ENCODE measurements around the gene IL5. TPM values are rescaled to one million over a fixed set of nuclear protein-coding genes. Genes with fewer than 3 reads are reported as not detected.
"Not testable (repeated sequence)": the region's sequence is repeated elsewhere in the genome, so short reads cannot be mapped to it uniquely, and the experiment has no call there.

The IL5 gene
- total and polyA plus RNA-seq, 2 donors: not detected

GRCh38 chr5:132556153-132556762 is 12.9 kb upstream of the IL5 start:
- H3K36me3 ChIP-seq (ENCODE audit: insufficient read depth): no peaks in the 10 kb centered on the region
- H3K4me1 ChIP-seq (ENCODE audit: insufficient read depth): no peaks in the 10 kb centered on the region
- DNase-seq (ENCODE audit: extremely low spot score): no peak
- peak overlapping the region; percentile 68 for H3K4me3 ChIP-seq (ENCODE audit: low read depth, low read length)
- peak overlapping the region; percentile 89 for H3K27ac ChIP-seq (ENCODE audit: low read depth)
- 44% methylated on average over 15 of the region's 15 CpGs for WGBS

DNA sequence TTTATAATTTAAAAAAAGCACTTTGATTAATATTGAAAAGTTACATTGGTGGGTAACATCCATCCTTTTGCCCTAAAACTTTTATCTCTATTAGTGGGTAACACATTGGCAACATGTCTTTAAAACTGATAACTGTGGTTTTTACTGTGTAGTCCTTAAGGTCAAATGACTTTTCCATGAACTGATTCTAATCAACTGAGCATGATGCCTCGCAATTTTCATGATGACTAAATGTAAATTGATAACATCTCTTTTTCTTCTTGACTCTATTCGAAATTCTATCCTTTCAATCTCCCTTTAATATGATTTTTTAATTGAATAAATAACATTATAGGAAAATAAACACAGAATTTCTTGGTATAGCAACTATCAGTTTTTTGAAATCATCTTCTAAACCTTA is 6.3 kb upstream of the IL5 start:
- no peak for DNase-seq (ENCODE audit: extremely low spot score)
- Histone ChIP-seq H3K4me3 (ENCODE audit: low read depth, low read length) (no peak overlapping the region), H3K27ac (ENCODE audit: low read depth) (no peak overlapping the region), H3K36me3 (ENCODE audit: insufficient read depth) (no peaks in the 10 kb centered on the region), H3K4me1 (ENCODE audit: insufficient read depth) (no peaks in the 10 kb centered on the region)
- 73% methylated on average over 2 of the region's 2 CpGs for WGBS

GRCh38 chr5:132548834-132549233 is 5.5 kb upstream of the IL5 start:
- not testable (repeated sequence) for DNase-seq (ENCODE audit: extremely low spot score); H3K4me3 ChIP-seq (ENCODE audit: low read depth, low read length); H3K27ac ChIP-seq (ENCODE audit: low read depth); H3K36me3 ChIP-seq (ENCODE audit: insufficient read depth); H3K4me1 ChIP-seq (ENCODE audit: insufficient read depth)
- 93% methylated on average over 7 of the region's 7 CpGs for WGBS

DNA sequence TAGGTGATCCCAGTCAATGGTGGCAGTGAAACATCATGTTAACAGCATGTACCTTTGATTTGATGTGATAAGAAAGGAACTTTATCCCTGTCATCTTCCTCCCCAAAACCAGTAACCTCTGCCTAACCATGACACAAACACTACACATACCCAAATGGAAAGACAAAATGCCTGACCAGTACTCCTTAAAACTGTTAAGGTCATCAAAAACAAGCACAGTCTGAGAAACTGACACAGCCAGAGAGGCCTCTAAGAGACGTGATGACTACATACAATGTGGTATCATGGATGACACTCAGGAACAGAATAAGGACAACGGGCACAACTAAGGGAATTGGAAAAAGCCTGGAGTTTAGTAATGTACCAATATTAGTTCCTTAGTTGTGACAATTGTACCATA is 3.9 kb upstream of the IL5 start:
- H3K27ac ChIP-seq (ENCODE audit: low read depth): no peak overlapping the region
- H3K4me3 ChIP-seq (ENCODE audit: low read depth, low read length): no peak overlapping the region
- no peaks in the 10 kb centered on the region for H3K4me1 ChIP-seq (ENCODE audit: insufficient read depth)
- WGBS: 85% methylated on average over 2 of the region's 2 CpGs
- no peaks in the 10 kb centered on the region for H3K36me3 ChIP-seq (ENCODE audit: insufficient read depth)
- no peak for DNase-seq (ENCODE audit: extremely low spot score)

DNA sequence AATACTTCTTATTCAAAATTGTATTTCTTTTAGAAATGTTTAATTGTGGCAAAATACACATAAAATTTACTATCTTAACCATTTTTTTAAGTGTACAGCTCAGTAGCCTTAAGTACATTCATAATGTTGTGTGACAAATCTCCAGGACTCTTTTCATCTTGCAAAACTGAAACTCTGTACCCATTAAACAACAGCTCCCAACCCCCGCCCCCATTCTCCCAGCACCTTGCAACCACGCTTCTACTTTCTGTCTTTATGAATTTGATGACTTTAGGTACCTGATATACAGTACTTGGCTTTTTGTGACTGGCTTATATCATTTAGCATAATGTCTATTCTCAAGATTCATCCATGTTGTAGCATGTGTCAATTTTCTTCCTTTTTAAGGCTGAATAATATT is 2.8 kb upstream of the IL5 start:
- no peak for DNase-seq (ENCODE audit: extremely low spot score)
- Histone ChIP-seq H3K4me1 (ENCODE audit: insufficient read depth) (no peaks in the 10 kb centered on the region), H3K27ac (ENCODE audit: low read depth) (no peak overlapping the region), H3K4me3 (ENCODE audit: low read depth, low read length) (no peak overlapping the region), H3K36me3 (ENCODE audit: insufficient read depth) (no peaks in the 10 kb centered on the region)
- 91% methylated on average over 2 of the region's 2 CpGs for WGBS

DNA sequence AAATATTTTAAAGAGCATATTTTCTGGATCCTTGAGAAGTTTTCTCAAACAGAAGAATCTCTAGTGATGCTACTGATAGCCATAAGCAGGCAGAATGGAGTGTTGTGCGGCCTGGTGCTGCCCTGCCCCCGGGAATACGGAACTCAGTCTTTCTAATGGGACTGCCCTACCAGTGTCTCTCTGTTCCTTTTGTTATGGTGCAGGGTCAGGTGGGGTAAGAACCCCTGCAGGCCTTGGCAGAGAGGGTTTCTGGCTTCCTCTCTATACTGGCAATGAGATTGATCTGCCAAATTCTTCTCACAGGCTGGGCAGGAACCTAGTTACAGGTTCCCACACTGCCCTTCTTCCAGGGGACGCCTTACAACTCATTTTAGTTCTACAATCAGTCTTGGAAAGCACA is 2.6 kb downstream of the IL5 start:
- Histone ChIP-seq H3K27ac (ENCODE audit: low read depth) (no peak overlapping the region), H3K4me1 (ENCODE audit: insufficient read depth) (no peaks in the 10 kb centered on the region), H3K4me3 (ENCODE audit: low read depth, low read length) (no peak overlapping the region), H3K36me3 (ENCODE audit: insufficient read depth) (no peaks in the 10 kb centered on the region)
- WGBS: 92% methylated on average over 4 of the region's 4 CpGs
- DNase-seq (ENCODE audit: extremely low spot score): no peak

- Histone ChIP-seq H3K36me3 (ENCODE audit: insufficient read depth) (no peaks in the 10 kb centered on the region), H3K27ac (ENCODE audit: low read depth) (no peak overlapping the region), H3K4me3 (ENCODE audit: low read depth, low read length) (no peak overlapping the region), H3K4me1 (ENCODE audit: insufficient read depth) (no peaks in the 10 kb centered on the region)
- DNase-seq (ENCODE audit: extremely low spot score): no peak
- whole genome bisulfite sequencing: 76% methylated on average over 5 of the region's 5 CpGs
Measured at GRCh38 chr5:132540149-132540548, 3.2 kb downstream of the IL5 start.

GRCh38 chr5:132539716-132540115 is 3.6 kb downstream of the IL5 start:
- WGBS: 79% methylated on average over 4 of the region's 4 CpGs
- Histone ChIP-seq H3K4me1 (ENCODE audit: insufficient read depth) (no peaks in the 10 kb centered on the region), H3K4me3 (ENCODE audit: low read depth, low read length) (no peak overlapping the region), H3K27ac (ENCODE audit: low read depth) (no peak overlapping the region), H3K36me3 (ENCODE audit: insufficient read depth) (no peaks in the 10 kb centered on the region)
- DNase-seq (ENCODE audit: extremely low spot score): no peak

DNA sequence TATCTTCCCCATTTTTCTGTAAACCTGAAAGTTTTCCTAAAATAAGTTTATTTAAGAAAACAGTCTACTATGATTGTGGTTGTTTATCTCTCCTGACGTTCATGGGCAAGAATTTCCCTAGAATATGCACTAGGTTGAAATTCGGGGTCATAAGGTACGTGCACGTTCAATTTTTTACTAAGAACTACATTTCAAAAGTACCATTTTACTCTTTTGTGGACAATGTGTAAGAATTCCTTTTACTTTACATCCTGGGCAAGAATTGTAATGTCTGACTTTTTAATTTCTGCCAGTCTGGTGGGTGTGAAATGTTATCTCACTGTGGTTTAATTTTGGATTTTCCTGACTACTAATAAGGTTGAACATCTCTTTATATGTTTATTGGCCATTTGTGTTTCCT is 12.4 kb downstream of the IL5 start:
- H3K4me3 ChIP-seq (ENCODE audit: low read depth, low read length): no peak overlapping the region
- WGBS: 82% methylated on average over 4 of the region's 4 CpGs

GRCh38 chr5:132528866-132529634 is 14.3 kb downstream of the IL5 start:
- DNase-seq (ENCODE audit: extremely low spot score): no peak
- Histone ChIP-seq H3K27ac (ENCODE audit: low read depth) (no peak overlapping the region), H3K4me1 (ENCODE audit: insufficient read depth) (no peaks in the 10 kb centered on the region), H3K4me3 (ENCODE audit: low read depth, low read length) (no peak overlapping the region), H3K36me3 (ENCODE audit: insufficient read depth) (no peaks in the 10 kb centered on the region)
- 72% methylated on average over 6 of the region's 6 CpGs for WGBS

More for the DNA sequence above, 12.4 kb downstream of the IL5 start:
- Histone ChIP-seq H3K4me1 (ENCODE audit: insufficient read depth) (no peaks in the 10 kb centered on the region), H3K27ac (ENCODE audit: low read depth) (no peak overlapping the region), H3K36me3 (ENCODE audit: insufficient read depth) (no peaks in the 10 kb centered on the region)
- DNase-seq (ENCODE audit: extremely low spot score): no peak

DNA sequence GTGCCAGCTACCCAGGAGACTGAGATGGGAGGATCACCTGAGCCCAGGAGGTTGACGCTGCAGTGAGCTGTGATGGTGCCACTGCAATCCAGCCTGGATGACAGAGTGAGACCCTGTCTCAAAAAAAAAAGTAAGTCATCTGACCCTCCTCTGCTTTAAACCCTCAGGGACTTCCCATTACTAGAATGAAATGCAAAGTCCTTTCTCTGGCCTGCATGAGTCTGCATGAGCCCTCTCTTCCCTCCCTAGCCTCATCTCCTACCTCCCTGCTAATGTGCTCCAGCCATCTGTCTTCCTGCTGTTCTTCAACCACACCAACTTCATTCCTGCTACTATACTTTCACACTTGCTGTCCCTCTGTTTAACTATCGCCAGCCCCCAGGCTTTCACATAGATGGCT is 15.3 kb downstream of the IL5 start:
- Histone ChIP-seq H3K4me1 (ENCODE audit: insufficient read depth) (no peaks in the 10 kb centered on the region), H3K4me3 (ENCODE audit: low read depth, low read length) (no peak overlapping the region), H3K27ac (ENCODE audit: low read depth) (no peak overlapping the region), H3K36me3 (ENCODE audit: insufficient read depth) (no peaks in the 10 kb centered on the region)
- 93% methylated on average over 2 of the region's 2 CpGs for WGBS
- DNase-seq (ENCODE audit: extremely low spot score): no peak

GRCh38 chr5:132526974-132527564 is 16.3 kb downstream of the IL5 start:
- 75% methylated on average over 8 of the region's 8 CpGs for WGBS

DNA sequence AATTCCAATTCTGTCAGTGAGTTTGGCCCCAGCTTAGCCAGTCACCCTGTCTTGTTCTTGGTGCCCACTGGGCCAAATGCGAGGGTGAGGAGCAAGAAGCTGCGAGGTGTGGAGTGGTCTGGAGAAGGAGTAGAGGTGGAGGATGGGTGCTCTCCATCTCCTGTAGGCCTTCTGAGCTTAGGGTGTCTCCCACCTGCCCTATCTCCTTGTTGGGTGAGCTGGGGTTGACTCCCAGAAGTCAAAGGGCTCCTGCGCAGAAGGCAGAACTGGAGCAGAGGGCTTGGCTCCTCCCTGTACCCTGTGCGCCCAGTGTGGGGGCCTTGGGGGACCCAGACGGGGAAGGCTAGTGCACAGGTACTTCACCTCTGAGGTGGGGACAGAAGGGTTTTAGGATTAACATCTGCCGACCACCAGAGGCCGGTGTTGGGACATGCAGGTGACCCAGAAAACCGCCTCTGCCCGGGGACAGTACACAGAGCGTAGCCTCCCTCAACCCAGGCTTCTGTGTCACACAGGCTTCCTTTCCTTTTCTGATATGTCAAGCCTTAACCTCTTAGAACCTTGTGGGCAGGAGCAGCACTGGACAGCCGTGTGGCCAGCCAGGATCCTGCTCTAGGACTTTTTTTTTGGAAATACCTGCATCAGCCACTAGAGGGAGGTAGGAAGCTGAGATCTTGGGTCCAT is 16.9 kb downstream of the IL5 start:
- WGBS: 37% methylated on average over 11 of the region's 11 CpGs
- no peaks in the 10 kb centered on the region for H3K4me1 ChIP-seq (ENCODE audit: insufficient read depth)
- H3K36me3 ChIP-seq (ENCODE audit: insufficient read depth): no peaks in the 10 kb centered on the region
- DNase-seq (ENCODE audit: extremely low spot score): peak; percentile 52
- no peak overlapping the region for H3K27ac ChIP-seq (ENCODE audit: low read depth)
- no peak overlapping the region for H3K4me3 ChIP-seq (ENCODE audit: low read depth, low read length)

More at GRCh38 chr5:132526974-132527564, 16.3 kb downstream of the IL5 start:
- H3K27ac ChIP-seq (ENCODE audit: low read depth): no peak overlapping the region
- H3K4me3 ChIP-seq (ENCODE audit: low read depth, low read length): no peak overlapping the region
- H3K36me3 ChIP-seq (ENCODE audit: insufficient read depth): no peaks in the 10 kb centered on the region
- no peak for DNase-seq (ENCODE audit: extremely low spot score)
- no peaks in the 10 kb centered on the region for H3K4me1 ChIP-seq (ENCODE audit: insufficient read depth)

DNA sequence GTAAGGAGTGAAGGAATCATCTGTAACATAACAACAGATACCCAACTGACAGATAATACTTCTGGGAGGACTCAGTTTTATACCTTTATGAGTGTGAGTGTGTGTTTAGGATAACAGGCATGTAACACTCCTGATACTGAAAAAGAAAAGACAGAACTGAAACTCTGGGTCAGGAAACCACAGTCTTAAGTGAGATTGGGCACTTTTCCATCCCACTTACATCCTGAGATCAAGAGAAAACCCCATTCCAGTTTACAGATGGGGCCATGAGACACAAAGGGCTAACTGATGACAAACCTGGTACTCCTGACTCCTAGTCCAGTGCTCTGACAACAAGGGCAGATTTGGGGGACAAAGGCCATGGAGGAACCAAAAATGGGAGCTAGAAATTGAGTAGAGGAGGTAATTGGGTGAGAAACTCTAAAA is 18.0 kb downstream of the IL5 start:
- no peak for DNase-seq (ENCODE audit: extremely low spot score)
- H3K4me1 ChIP-seq (ENCODE audit: insufficient read depth): no peaks in the 10 kb centered on the region
- H3K4me3 ChIP-seq (ENCODE audit: low read depth, low read length): no peak overlapping the region
- H3K36me3 ChIP-seq (ENCODE audit: insufficient read depth): no peaks in the 10 kb centered on the region
- no peak overlapping the region for H3K27ac ChIP-seq (ENCODE audit: low read depth)
